Stomach (tissue), 4 donors: ENCODE measurements around the gene LAMTOR2.

Source experiments
- EP300 ChIP-seq: sonication (generic); formaldehyde crosslinking; IDR thresholded peaks from one replicate; pipeline ENCODE4 v1.6.1; 2017; ENCODE audit warnings: antibody characterized with exemption
- POLR2A ChIP-seq, 4 donors: fragments of 450-650 bp; IDR thresholded peaks; one replicate each; pipeline ENCODE4 v1.6.1; 2016; ENCODE audit warnings: antibody characterized with exemption in 4 of 4, control low read depth in 2 of 4, mild to moderate bottlenecking in 1 of 4, moderate library complexity in 1 of 4
- POLR2AphosphoS5 ChIP-seq, 3 donors: sonication (generic); formaldehyde crosslinking; IDR thresholded peaks; one replicate each; pipeline ENCODE4 v1.6.1; 2016; ENCODE audit warnings: antibody characterized with exemption in 3 of 3
- TF ChIP-seq, protein P1 (sequence below), 7 experiments: fragments of 450-650 bp in 4 of 7; fragments of 200-600 bp in 3 of 7; sonication (generic) in 3 of 7; IDR thresholded peaks; one replicate each; pipeline ENCODE4 v1.5.1; 2016 to 2019; ENCODE audit warnings: antibody characterized with exemption in 7 of 7, control low read depth in 2 of 7, mild to moderate bottlenecking in 1 of 7

DNA sequence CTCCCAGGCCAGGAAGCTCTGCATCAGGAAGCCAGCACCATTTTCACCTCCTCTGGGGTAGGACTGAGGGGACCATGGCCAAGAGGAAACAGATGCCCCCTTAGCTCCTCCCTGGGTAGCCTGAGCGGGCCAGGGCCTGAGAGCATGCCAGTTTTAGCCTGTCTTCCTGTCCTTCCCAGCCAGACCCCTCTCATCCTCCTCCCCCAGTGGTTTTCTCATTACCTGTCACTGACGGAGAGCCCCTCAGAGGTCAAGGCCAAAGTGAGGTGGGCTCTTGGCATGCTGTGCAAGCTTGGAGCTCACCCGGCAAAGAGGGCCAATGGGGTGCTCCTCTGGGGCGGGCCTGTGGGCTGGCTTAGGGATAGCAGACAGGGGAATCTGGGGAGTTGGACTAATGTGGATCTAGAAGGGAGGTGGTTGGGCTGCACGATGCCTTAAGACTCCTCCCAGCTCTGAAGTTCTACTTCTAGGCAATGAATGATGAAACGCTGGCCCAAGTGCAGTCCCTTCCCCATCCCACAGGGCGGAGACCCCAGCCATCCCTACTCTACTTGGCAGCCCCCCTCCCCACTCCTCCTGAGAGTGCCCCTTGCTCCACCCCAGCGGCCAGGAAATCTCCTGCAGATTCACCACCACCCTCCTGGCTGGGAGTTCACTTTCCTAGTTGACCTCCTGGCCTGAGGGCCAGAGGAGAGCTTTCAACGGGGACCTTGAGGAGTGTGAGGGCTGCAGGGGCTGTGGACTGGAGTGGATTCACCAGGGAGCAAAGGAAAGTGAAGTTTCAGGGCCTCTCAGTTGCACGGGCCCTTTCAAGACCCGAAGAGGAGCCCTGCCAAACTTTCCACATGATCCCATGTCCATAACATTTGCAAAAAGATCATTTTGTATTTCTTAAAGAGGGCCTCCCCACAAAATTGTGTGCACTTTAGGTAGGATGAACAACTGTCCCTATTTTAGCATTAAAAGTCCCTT, 50.6 kb downstream of the LAMTOR2 start:
- TF ChIP-seq, protein P1, sequence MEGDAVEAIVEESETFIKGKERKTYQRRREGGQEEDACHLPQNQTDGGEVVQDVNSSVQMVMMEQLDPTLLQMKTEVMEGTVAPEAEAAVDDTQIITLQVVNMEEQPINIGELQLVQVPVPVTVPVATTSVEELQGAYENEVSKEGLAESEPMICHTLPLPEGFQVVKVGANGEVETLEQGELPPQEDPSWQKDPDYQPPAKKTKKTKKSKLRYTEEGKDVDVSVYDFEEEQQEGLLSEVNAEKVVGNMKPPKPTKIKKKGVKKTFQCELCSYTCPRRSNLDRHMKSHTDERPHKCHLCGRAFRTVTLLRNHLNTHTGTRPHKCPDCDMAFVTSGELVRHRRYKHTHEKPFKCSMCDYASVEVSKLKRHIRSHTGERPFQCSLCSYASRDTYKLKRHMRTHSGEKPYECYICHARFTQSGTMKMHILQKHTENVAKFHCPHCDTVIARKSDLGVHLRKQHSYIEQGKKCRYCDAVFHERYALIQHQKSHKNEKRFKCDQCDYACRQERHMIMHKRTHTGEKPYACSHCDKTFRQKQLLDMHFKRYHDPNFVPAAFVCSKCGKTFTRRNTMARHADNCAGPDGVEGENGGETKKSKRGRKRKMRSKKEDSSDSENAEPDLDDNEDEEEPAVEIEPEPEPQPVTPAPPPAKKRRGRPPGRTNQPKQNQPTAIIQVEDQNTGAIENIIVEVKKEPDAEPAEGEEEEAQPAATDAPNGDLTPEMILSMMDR (IDR thresholded peaks at IDR 0.05): no peak
- TF ChIP-seq EP300 (no peak), POLR2A (IDR thresholded peaks at IDR 0.05) (no peak), POLR2AphosphoS5 (IDR thresholded peaks at IDR 0.05) (no peak)
